ENCODE results near the gene MYH6. TPM values are rescaled to one million over a fixed set of nuclear protein-coding genes. Genes with fewer than 3 reads are reported as not detected.

MYH6 gene
- total and polyA plus RNA-seq, 12 donors, result 76.6 to 7,525 (median 314) TPM

DNA sequence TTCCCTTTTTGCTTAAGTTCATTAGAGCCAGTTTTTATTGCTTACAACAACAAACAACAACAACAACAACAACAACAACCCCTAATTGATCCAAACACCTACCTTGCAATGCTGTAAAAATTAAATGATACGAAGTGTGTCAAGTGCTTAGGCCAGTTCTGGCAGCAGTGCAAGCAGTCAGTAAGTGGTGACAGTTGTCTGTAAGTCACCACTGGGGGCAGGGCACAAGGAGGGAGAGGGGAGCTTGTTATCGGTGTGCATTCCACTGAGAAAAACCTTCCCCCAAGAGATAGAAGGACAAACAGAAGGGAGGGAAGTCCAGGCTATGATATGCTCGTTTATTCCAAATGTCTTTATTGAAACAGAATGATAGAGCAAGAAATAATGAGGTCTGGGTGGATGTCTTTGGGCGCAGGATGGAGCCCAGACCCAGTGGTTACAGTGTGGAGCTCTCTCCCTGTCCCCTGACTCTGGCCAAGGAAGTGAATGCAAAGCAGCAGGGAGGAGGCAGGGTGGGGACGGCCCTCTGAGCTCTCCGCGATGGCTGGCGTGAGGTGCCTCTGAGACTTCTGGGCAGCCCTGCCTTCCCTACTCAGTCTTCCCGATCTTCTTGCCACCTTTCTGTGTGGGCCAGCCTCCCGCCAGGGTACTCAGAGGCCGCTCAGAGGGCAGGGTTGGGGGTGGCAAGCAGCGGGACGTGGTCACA is 61.9 kb downstream of the MYH6 start:
- DNase-seq (no peak), ATAC-seq (peak in 6 of 8 donors; percentile 22 to 47 (median 41))
- intact Hi-C loops (cut with DNase I), result no loop called here
- Histone ChIP-seq H3K4me1 (no peaks in the 10 kb centered on the region), H3K27ac (no peak overlapping the region), H3K4me3 (no peak overlapping the region), H3K27me3 (peaks cover 0 to 8% (median 0%) of the 10 kb centered on the region in 7 donors), H3K36me3 (no peaks in the 10 kb centered on the region), H3K9me3 (no peaks in the 10 kb centered on the region)
- TF ChIP-seq, protein P1, sequence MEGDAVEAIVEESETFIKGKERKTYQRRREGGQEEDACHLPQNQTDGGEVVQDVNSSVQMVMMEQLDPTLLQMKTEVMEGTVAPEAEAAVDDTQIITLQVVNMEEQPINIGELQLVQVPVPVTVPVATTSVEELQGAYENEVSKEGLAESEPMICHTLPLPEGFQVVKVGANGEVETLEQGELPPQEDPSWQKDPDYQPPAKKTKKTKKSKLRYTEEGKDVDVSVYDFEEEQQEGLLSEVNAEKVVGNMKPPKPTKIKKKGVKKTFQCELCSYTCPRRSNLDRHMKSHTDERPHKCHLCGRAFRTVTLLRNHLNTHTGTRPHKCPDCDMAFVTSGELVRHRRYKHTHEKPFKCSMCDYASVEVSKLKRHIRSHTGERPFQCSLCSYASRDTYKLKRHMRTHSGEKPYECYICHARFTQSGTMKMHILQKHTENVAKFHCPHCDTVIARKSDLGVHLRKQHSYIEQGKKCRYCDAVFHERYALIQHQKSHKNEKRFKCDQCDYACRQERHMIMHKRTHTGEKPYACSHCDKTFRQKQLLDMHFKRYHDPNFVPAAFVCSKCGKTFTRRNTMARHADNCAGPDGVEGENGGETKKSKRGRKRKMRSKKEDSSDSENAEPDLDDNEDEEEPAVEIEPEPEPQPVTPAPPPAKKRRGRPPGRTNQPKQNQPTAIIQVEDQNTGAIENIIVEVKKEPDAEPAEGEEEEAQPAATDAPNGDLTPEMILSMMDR (IDR thresholded peaks at IDR 0.05), result no peak
- 54 to 55% methylated on average over 13 of the region's 13 CpGs for WGBS, 2 donors

DNA sequence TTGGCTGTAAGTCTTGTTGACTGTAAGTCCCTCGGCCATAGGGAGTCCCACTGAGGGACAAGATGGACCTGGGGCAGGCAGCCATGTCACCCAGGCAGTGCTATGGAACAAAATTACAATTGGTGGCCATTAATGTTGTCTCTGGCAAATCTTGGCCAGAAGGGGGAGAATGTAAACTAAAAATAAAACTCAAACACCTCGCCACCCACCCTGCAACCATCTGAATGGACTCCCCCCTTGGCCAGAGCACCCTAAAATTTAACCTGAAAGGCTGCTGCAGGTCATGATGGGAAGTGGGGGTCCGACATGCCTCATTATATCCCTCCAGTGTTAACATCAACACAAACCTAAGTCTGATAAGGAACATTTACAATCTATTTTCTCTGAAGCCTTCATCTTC is 63.6 kb downstream of the MYH6 start:
- TF ChIP-seq, protein P1 (IDR thresholded peaks at IDR 0.05), result no peak
- ATAC-seq, result no peak
- WGBS, 2 donors, result 63 to 69% methylated on average over 3 of the region's 3 CpGs

DNA sequence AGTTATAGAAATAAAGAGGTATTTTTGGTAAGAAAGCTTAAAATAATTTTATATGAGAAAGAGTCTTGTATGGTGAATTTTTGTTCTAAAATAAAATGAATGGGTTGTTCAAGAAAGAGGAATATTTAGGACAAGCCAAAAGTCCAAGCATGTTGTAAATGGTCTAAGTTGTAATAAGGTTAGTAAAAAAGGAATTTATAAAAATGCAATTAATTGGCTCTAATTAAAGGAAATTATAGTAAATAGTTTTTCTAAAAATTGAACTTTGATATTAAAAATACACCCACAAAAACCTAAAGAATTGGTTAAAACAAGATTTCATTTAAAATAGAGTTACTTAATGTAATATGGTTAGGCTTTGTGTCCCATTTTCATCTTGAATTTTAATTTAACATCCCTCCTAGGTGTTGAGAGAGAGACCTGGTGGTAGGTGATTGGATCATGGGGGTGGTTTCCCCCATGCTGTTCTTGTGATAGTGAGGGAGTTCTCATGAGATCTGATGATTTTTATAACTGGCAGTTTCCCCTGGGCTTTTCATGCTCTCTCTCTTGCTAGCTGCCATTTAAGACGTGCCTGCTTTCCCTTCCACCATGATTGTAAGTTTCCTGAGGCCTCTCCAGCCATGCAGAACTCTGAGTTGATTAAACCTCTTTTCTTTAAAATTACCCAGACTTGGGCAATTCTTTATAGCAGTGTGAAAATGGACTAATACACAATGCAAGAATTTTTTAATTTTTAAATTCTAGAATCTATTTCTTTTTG is 68.4 kb downstream of the MYH6 start:
- TF ChIP-seq, protein P1 (IDR thresholded peaks at IDR 0.05), result no peak
- 82 to 83% methylated on average over 1 of the region's 1 CpG for WGBS, 2 donors

More for the DNA sequence above, 63.6 kb downstream of the MYH6 start:
- no peaks in the 10 kb centered on the region for H3K36me3 ChIP-seq
- intact Hi-C loops (cut with DNase I), result no loop called here
- H3K9me3 ChIP-seq, result peaks cover 0 to 10% (median 0%) of the 10 kb centered on the region in 11 donors
- H3K27ac ChIP-seq, result no peak overlapping the region
- no peak overlapping the region for H3K4me3 ChIP-seq
- H3K4me1 ChIP-seq, result no peaks in the 10 kb centered on the region
- DNase-seq, result no peak
- H3K27me3 ChIP-seq, result no peaks in the 10 kb centered on the region

DNA sequence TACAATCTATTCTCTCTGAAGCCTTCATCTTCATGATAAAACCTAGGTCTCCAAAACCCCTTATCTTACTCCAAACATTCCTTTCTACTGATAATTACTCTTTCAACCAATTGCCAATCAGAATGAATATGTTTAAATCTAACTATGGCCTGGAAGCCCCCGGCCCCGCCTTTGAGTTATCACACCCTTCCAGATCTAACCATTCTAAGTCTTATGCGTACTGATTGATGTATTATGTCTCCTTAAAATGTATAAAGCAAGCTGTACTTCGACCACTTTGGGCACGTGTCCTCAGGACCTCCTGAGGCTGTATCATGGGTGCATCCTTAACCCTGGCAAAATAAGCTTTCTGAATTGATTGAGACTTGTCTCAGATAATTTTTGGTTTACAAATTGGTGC is 72.5 kb downstream of the MYH6 start:
- DNase-seq (no peak), ATAC-seq (no peak)
- WGBS, 2 donors, result 86 to 93% methylated on average over 5 of the region's 5 CpGs
- no peak overlapping the region for H3K4me3 ChIP-seq
- peaks cover 0 to 8% (median 0%) of the 10 kb centered on the region in 7 donors for H3K27me3 ChIP-seq
- no peaks in the 10 kb centered on the region for H3K36me3 ChIP-seq
- H3K4me1 ChIP-seq, result no peaks in the 10 kb centered on the region
- intact Hi-C loops (cut with DNase I), result loop anchor here in 2 of 10 donors (5.0 to 10.0 kb wide), 2 partner anchors 37 to 71 kb away; partner anchors contain the start of gene IL25 (in 1 of the 2)
- TF ChIP-seq, protein P1 (IDR thresholded peaks at IDR 0.05), result no peak
- H3K27ac ChIP-seq, result no peak overlapping the region
- peaks cover 0 to 12% (median 0%) of the 10 kb centered on the region in 11 donors for H3K9me3 ChIP-seq

More for the DNA sequence above, 68.4 kb downstream of the MYH6 start:
- H3K27me3 ChIP-seq, result no peaks in the 10 kb centered on the region
- DNase-seq (no peak), ATAC-seq (no peak)
- no peak overlapping the region for H3K27ac ChIP-seq
- intact Hi-C loops (cut with DNase I), result loop anchor here in 2 of 10 donors (5.0 to 10.0 kb wide), 2 partner anchors 33 to 75 kb away; partner anchors contain the start of gene IL25 (in 1 of the 2)
- no peaks in the 10 kb centered on the region for H3K36me3 ChIP-seq
- H3K4me1 ChIP-seq, result no peaks in the 10 kb centered on the region
- no peak overlapping the region for H3K4me3 ChIP-seq
- peaks cover 0 to 12% (median 0%) of the 10 kb centered on the region in 11 donors for H3K9me3 ChIP-seq

Measured in heart right ventricle (tissue), 16 donors.